Bronchial epithelial cell (primary cell): ENCODE measurements around the gene FXN. TPM values are rescaled to one million over a fixed set of nuclear protein-coding genes. Genes with fewer than 3 reads are reported as not detected.

Experiments used
- DNase-seq: peaks from one replicate; pipeline ENCODE4 v3.0.0-alpha.2; 2010; ENCODE audit warnings: low read depth
- FAIRE-seq: peaks from 2 replicates; lab custom pipeline; 2011; peaks lifted over from hg19 to GRCh38; lab: Jason Lieb, UNC
- H3K27me3 ChIP-seq: 2 replicates; pipeline ENCODE4 v1.5.1; 2011; ENCODE audit warnings: low read length; ENCODE audit not compliant: control insufficient read depth, insufficient read depth
- H3K36me3 ChIP-seq: 2 replicates; pipeline ENCODE4 v1.5.1; 2011; ENCODE audit warnings: low read length; ENCODE audit not compliant: control insufficient read depth, insufficient read depth
- H3K4me3 ChIP-seq: 2 replicates; pipeline ENCODE4 v1.5.1; 2011; ENCODE audit warnings: mild to moderate bottlenecking, low read depth, low read length, control low read depth
- total RNA-seq: library from RNA; depleted of rRNA; stranded (reverse); fragments of >200 nt; gene quantifications from 2 replicates; pipeline ENCODE4 v1.2.1, GENCODE V29; 2014
- TF ChIP-seq, protein P1 (sequence below): IDR thresholded peaks from 2 replicates; pipeline ENCODE4 v1.5.1; 2011; ENCODE audit warnings: mild to moderate bottlenecking, moderate library complexity, low read length, control low read depth, inconsistent platforms; ENCODE audit not compliant: insufficient read depth, severe bottlenecking

Gene FXN
- total RNA-seq, 1 donor from 2014 or later, result 2.9 TPM

GRCh38 chr9:69054989-69055388 lies 19.4 kb downstream of the FXN start:
- no peak for FAIRE-seq
- peaks cover 4% of the 10 kb centered on the region for H3K36me3 ChIP-seq
- H3K4me3 ChIP-seq, result no peak overlapping the region
- DNase-seq, result no peak
- TF ChIP-seq, protein P1, sequence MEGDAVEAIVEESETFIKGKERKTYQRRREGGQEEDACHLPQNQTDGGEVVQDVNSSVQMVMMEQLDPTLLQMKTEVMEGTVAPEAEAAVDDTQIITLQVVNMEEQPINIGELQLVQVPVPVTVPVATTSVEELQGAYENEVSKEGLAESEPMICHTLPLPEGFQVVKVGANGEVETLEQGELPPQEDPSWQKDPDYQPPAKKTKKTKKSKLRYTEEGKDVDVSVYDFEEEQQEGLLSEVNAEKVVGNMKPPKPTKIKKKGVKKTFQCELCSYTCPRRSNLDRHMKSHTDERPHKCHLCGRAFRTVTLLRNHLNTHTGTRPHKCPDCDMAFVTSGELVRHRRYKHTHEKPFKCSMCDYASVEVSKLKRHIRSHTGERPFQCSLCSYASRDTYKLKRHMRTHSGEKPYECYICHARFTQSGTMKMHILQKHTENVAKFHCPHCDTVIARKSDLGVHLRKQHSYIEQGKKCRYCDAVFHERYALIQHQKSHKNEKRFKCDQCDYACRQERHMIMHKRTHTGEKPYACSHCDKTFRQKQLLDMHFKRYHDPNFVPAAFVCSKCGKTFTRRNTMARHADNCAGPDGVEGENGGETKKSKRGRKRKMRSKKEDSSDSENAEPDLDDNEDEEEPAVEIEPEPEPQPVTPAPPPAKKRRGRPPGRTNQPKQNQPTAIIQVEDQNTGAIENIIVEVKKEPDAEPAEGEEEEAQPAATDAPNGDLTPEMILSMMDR, result no peak
- H3K27me3 ChIP-seq, result no peaks in the 10 kb centered on the region

DNA sequence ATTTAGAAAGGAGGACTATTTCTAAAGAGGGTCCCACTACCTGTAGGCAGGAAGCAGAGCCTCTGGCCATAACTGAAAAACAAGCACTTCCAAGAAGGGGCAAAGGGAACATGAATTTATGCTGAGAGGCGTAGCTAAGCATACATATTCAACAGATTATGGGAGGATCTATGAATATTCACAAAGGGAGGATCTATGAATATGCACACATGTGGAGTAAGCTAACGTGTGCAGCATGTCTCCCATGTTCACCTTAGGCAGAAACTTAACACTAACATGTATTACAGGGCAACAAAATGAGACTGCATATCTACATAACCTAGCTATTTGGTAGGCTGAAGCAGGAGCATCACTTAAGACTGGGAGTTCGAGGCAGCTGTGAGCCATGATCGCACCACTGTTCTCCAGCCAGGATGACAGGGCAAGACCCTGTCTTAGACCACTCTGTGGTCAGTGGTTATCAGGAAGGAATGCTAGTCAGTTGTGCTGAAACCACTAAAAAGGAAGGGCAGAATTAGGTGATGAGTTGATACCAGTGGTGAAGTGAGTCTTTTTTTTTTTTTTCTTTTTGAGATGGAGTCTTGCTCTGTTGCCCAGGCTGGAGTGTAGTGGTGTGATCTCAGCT lies 20.8 kb downstream of the FXN start:
- DNase-seq, result no peak
- TF ChIP-seq, protein P1, result no peak

DNA sequence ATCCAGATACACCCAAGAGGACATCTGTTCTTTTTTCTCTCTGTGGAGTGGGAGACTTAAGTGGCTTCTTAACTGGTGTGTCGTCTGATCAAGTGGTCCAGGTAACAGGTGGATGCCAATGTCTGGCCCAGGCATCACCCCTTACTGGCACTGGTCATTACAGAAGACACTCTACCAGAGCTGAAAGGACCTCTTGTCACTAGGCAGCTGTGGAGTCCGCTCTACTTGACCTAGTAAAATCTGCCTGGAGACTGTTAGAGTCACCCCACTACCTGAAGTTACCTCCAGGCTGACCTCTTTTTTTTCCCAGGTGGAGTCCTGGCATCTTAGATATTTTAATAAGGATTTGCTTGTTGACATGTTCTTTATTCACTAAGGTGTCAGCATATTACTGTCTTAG lies 22.5 kb downstream of the FXN start:
- FAIRE-seq, result no peak
- Histone ChIP-seq H3K36me3 (peaks cover 6% of the 10 kb centered on the region), H3K27me3 (no peaks in the 10 kb centered on the region), H3K4me3 (no peak overlapping the region)
- TF ChIP-seq, protein P1, result no peak
- DNase-seq, result no peak

More for the DNA sequence above, 20.8 kb downstream of the FXN start:
- no peak for FAIRE-seq
- Histone ChIP-seq H3K4me3 (no peak overlapping the region), H3K36me3 (peaks cover 6% of the 10 kb centered on the region), H3K27me3 (no peaks in the 10 kb centered on the region)

DNA sequence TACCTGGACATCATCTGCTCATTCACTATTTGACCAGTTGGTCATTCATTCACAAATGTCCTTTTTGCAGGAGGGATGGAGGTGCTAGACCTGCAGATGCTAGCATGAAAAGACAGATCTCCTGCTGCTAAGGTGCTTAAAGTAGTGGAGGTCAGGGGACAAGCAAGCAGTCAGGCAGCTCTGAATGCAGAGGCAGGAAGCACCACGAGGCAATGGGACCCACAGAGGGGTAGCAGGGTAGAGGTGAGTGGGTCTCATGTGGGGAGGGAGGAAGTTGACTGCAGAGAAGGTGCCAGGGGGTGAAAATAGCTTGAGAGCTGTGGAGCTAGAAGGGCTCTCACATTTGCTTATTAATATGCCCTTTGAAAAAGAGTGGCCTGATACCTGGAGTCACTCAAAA lies 25.2 kb downstream of the FXN start:
- no peak for DNase-seq
- FAIRE-seq, result no peak
- H3K4me3 ChIP-seq, result no peak overlapping the region
- no peaks in the 10 kb centered on the region for H3K27me3 ChIP-seq
- TF ChIP-seq, protein P1, result no peak
- peaks cover 4% of the 10 kb centered on the region for H3K36me3 ChIP-seq

DNA sequence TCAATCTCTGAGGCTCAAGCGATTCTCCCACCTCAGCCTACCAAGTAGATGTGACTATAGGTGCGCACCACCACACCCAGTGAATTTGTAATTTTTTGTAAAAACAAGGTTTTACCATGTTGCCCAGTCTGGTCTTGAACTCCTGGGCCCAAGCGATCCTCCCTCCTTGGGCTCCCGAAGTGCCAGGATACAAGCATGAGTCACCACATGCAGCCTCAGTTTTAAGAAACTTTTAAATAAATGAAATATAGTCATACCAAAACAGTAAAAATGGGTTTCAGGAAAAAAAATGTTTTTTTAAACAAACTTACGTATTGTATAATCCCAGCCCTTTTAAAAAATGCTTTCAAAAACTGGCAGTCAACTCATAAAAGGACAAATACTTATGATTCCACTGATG lies 26.6 kb downstream of the FXN start:
- Histone ChIP-seq H3K36me3 (peaks cover 6% of the 10 kb centered on the region), H3K4me3 (no peak overlapping the region), H3K27me3 (no peaks in the 10 kb centered on the region)
- TF ChIP-seq, protein P1, result no peak
- DNase-seq, result no peak
- no peak for FAIRE-seq

GRCh38 chr9:69063839-69064238 lies 28.3 kb downstream of the FXN start:
- no peak for FAIRE-seq
- TF ChIP-seq, protein P1, result no peak
- no peak overlapping the region for H3K4me3 ChIP-seq
- DNase-seq, result no peak
- peaks cover 9% of the 10 kb centered on the region for H3K36me3 ChIP-seq
- no peaks in the 10 kb centered on the region for H3K27me3 ChIP-seq
